ENCODE results near the gene F10. TPM values are rescaled to one million over a fixed set of nuclear protein-coding genes. Genes with fewer than 3 reads are reported as not detected.

The F10 gene
- total and polyA plus RNA-seq, 4 donors, result 2.5 to 18.8 (median 7.7) TPM

GRCh38 chr13:113084943-113085540 is 37.6 kb upstream of the F10 start:
- DNase-seq (no peak), ATAC-seq (ENCODE audit: insufficient read depth, low FRiP score) (no peak)
- peaks cover 0 to 3% (median 0%) of the 10 kb centered on the region in 5 donors for H3K4me1 ChIP-seq (ENCODE audit: control insufficient read depth in 5 of 5, insufficient read depth in 5 of 5, low read length in 5 of 5)
- no peaks in the 10 kb centered on the region for H3K27me3 ChIP-seq (ENCODE audit: control insufficient read depth in 3 of 3, insufficient read depth in 3 of 3, low read length in 2 of 3)
- no peak overlapping the region for H3K9ac ChIP-seq (ENCODE audit: insufficient read depth in 1 of 2, low read length in 2 of 2)
- no peak overlapping the region for H3K4me3 ChIP-seq
- TF ChIP-seq, protein P1, sequence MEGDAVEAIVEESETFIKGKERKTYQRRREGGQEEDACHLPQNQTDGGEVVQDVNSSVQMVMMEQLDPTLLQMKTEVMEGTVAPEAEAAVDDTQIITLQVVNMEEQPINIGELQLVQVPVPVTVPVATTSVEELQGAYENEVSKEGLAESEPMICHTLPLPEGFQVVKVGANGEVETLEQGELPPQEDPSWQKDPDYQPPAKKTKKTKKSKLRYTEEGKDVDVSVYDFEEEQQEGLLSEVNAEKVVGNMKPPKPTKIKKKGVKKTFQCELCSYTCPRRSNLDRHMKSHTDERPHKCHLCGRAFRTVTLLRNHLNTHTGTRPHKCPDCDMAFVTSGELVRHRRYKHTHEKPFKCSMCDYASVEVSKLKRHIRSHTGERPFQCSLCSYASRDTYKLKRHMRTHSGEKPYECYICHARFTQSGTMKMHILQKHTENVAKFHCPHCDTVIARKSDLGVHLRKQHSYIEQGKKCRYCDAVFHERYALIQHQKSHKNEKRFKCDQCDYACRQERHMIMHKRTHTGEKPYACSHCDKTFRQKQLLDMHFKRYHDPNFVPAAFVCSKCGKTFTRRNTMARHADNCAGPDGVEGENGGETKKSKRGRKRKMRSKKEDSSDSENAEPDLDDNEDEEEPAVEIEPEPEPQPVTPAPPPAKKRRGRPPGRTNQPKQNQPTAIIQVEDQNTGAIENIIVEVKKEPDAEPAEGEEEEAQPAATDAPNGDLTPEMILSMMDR (IDR thresholded peaks at IDR 0.05; ENCODE audit: control extremely low read depth, extremely low read depth), result no peak
- no peaks in the 10 kb centered on the region for H3K9me3 ChIP-seq (ENCODE audit: control insufficient read depth in 4 of 4, insufficient read depth in 3 of 4, low read length in 3 of 4)
- WGBS, 2 donors, result 91% methylated on average over 24 of the region's 24 CpGs
- no peak overlapping the region for H3K27ac ChIP-seq (ENCODE audit: low read depth in 1 of 2, low read length in 1 of 2)
- H3K36me3 ChIP-seq (ENCODE audit: control insufficient read depth in 4 of 4, insufficient read depth in 4 of 4, low read length in 4 of 4), result peaks cover 0 to 23% (median 4%) of the 10 kb centered on the region in 4 donors

- Histone ChIP-seq H3K27me3 (ENCODE audit: control insufficient read depth in 3 of 3, insufficient read depth in 3 of 3, low read length in 2 of 3) (no peaks in the 10 kb centered on the region), H3K4me3 (no peak overlapping the region), H3K9ac (ENCODE audit: insufficient read depth in 1 of 2, low read length in 2 of 2) (no peak overlapping the region), H3K4me1 (ENCODE audit: control insufficient read depth in 5 of 5, insufficient read depth in 5 of 5, low read length in 5 of 5) (peaks cover 0 to 3% (median 0%) of the 10 kb centered on the region in 5 donors), H3K9me3 (ENCODE audit: control insufficient read depth in 4 of 4, insufficient read depth in 3 of 4, low read length in 3 of 4) (no peaks in the 10 kb centered on the region), H3K27ac (ENCODE audit: low read depth in 1 of 2, low read length in 1 of 2) (no peak overlapping the region), H3K36me3 (ENCODE audit: control insufficient read depth in 4 of 4, insufficient read depth in 4 of 4, low read length in 4 of 4) (peaks cover 0 to 23% (median 4%) of the 10 kb centered on the region in 4 donors)
- ATAC-seq (ENCODE audit: insufficient read depth, low FRiP score) (no peak), DNase-seq (no peak)
- TF ChIP-seq, protein P1 (IDR thresholded peaks at IDR 0.05; ENCODE audit: control extremely low read depth, extremely low read depth), result no peak
- WGBS, 2 donors, result 85 to 88% methylated on average over 32 of the region's 32 CpGs
These were observed 36.4 kb upstream of the F10 start for GRCh38 chr13:113086031-113086750.

DNA sequence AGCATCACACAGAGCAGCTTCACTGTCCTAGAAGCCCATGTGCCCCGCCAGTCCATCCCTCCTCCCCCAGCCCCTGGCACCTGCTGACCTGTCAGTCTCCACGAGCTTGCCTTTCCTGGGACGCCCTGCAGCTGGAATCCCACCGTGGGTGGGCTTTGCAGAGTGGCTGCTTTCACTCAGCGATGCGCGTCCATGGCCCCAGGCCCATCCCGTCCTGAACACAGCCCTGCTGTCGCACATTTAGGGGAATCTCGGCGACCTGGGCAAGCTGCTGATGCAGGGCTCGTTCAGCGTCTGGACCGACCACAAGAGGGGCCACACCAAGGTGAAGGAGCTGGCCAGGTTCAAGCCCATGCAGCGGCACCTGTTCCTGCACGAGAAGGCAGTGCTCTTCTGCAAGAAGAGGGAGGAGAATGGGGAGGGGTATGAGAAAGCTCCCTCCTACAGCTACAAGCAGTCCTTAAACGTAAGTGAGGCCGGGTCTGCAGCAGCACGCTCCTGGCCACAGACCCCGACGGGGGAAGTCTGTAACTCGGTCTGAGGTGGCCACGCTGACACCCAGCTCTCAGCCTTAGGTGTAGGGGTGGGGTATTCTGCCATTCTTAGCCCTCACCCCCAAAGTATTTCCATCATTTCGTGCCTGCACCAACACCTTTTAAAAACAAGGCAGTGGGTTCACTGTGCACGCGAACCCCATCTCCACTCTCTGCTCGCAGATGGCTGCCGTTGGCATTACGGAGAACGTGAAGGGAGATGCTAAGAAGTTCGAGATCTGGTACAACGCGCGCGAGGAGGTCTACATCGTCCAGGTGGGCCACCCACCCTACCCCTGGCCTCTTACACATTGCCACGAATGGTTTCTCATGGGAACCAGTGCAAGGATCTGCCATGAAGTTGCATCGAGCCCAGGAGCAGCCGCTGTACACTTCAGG is 35.3 kb upstream of the F10 start:
- 92 to 94% methylated on average over 39 of the region's 39 CpGs for WGBS, 2 donors
- H3K9ac ChIP-seq (ENCODE audit: insufficient read depth in 1 of 2, low read length in 2 of 2), result no peak overlapping the region
- DNase-seq (no peak), ATAC-seq (ENCODE audit: insufficient read depth, low FRiP score) (no peak)
- peaks cover 0 to 20% (median 4%) of the 10 kb centered on the region in 4 donors for H3K36me3 ChIP-seq (ENCODE audit: control insufficient read depth in 4 of 4, insufficient read depth in 4 of 4, low read length in 4 of 4)
- peaks cover 0 to 3% (median 0%) of the 10 kb centered on the region in 5 donors for H3K4me1 ChIP-seq (ENCODE audit: control insufficient read depth in 5 of 5, insufficient read depth in 5 of 5, low read length in 5 of 5)
- H3K9me3 ChIP-seq (ENCODE audit: control insufficient read depth in 4 of 4, insufficient read depth in 3 of 4, low read length in 3 of 4), result no peaks in the 10 kb centered on the region
- no peak overlapping the region for H3K4me3 ChIP-seq
- H3K27me3 ChIP-seq (ENCODE audit: control insufficient read depth in 3 of 3, insufficient read depth in 3 of 3, low read length in 2 of 3), result no peaks in the 10 kb centered on the region
- TF ChIP-seq, protein P1 (IDR thresholded peaks at IDR 0.05; ENCODE audit: control extremely low read depth, extremely low read depth), result no peak
- no peak overlapping the region for H3K27ac ChIP-seq (ENCODE audit: low read depth in 1 of 2, low read length in 1 of 2)

Data from lung (tissue), 12 donors.